Neural cell (in vitro differentiated cells): ENCODE data around the gene ASIC4. TPM values are rescaled to one million over a fixed set of nuclear protein-coding genes. Genes with fewer than 3 reads are reported as not detected.

Source experiments
- H2AFZ ChIP-seq: fragments of 200-600, 300-800 bp; sonication (generic), shearing (Covaris generic); 2 replicates; pipeline ENCODE4 v1.6.0; 2014; ENCODE audit warnings: low read depth, mild to moderate bottlenecking, antibody characterized with exemption, low read length, moderate library complexity
- H3F3A ChIP-seq: fragments of 200-600 bp; shearing (Covaris generic); 2 replicates; pipeline ENCODE4 v1.6.1; 2016; ENCODE audit warnings: mild to moderate bottlenecking, moderate library complexity, mixed read lengths, antibody characterized with exemption, low read length; ENCODE audit not compliant: insufficient read depth, poor library complexity, severe bottlenecking
- H3K27ac ChIP-seq: fragments of 200-600, 300-800 bp; sonication (generic), shearing (Covaris generic); 2 replicates; pipeline ENCODE4 v1.5.1; 2014; ENCODE audit warnings: mild to moderate bottlenecking, low read length, moderate library complexity
- H3K27me3 ChIP-seq: fragments of 300-800, 200-600 bp; sonication (generic), shearing (Covaris generic); 2 replicates; pipeline ENCODE4 v1.6.0; 2014; ENCODE audit warnings: mild to moderate bottlenecking, low read depth, low read length, moderate library complexity; ENCODE audit not compliant: insufficient read depth
- H3K36me3 ChIP-seq: fragments of 300-800, 200-600 bp; sonication (generic), shearing (Covaris generic); 2 replicates; pipeline ENCODE4 v1.5.1; 2014; ENCODE audit warnings: mild to moderate bottlenecking, antibody characterized with exemption, low read length, moderate library complexity; ENCODE audit not compliant: insufficient read depth
- H3K4me2 ChIP-seq: fragments of 300-800, 200-600 bp; sonication (generic), shearing (Covaris generic); 2 replicates; pipeline ENCODE4 v1.6.0; 2014; ENCODE audit warnings: mild to moderate bottlenecking, low read length
- H3K4me3 ChIP-seq: fragments of 300-800, 200-600 bp; sonication (generic), shearing (Covaris generic); 2 replicates; pipeline ENCODE4 v1.5.1; 2014; ENCODE audit warnings: mild to moderate bottlenecking, low read length, moderate library complexity
- H3K79me2 ChIP-seq: fragments of 200-600 bp; shearing (Covaris generic); replicated peaks from 2 replicates; pipeline ENCODE4 v1.6.0; 2014; ENCODE audit warnings: mild to moderate bottlenecking, low read length, moderate library complexity; ENCODE audit not compliant: insufficient read depth
- H3K9ac ChIP-seq: fragments of 300-800, 200-600 bp; sonication (generic), shearing (Covaris generic); 2 replicates; pipeline ENCODE4 v1.6.1; 2016; ENCODE audit warnings: mild to moderate bottlenecking, low read length, mixed read lengths
- H3K9me2 ChIP-seq: fragments of 200-600 bp; shearing (Covaris generic); 2 replicates; pipeline ENCODE4 v1.6.1; 2016; ENCODE audit warnings: mild to moderate bottlenecking, low read length, mixed read lengths; ENCODE audit not compliant: insufficient read depth
- H3K9me3 ChIP-seq: fragments of 200-600, 300-800 bp; sonication (generic), shearing (Covaris generic); 2 replicates; pipeline ENCODE4 v1.6.1; 2016; ENCODE audit warnings: mild to moderate bottlenecking, mixed run types, low read length, moderate library complexity, mixed read lengths
- H4K20me1 ChIP-seq: fragments of 200-600 bp; shearing (Covaris generic); 2 replicates; pipeline ENCODE4 v1.6.1; 2016; ENCODE audit warnings: mild to moderate bottlenecking, mixed run types; ENCODE audit not compliant: insufficient read depth
- CTCF ChIP-seq: fragments of 450-650 bp; IDR thresholded peaks from 2 replicates; pipeline ENCODE4 v1.5.1; 2014; ENCODE audit warnings: antibody characterized with exemption, mild to moderate bottlenecking, moderate library complexity; ENCODE audit not compliant: poor library complexity, severe bottlenecking
- EP300 ChIP-seq: fragments of 450-650 bp; conservative IDR thresholded peaks from 2 replicates; pipeline ENCODE4 v1.6.1; 2014; ENCODE audit warnings: antibody characterized with exemption, mild to moderate bottlenecking, moderate library complexity; ENCODE audit not compliant: poor library complexity, severe bottlenecking
- EZH2 ChIP-seq: fragments of 200-600, 300-800 bp; shearing (Covaris generic), sonication (generic); IDR thresholded peaks from 2 replicates; pipeline ENCODE4 v1.6.1; 2014; ENCODE audit warnings: antibody characterized with exemption, low read length, borderline replicate concordance, mild to moderate bottlenecking; ENCODE audit not compliant: insufficient read depth, poor library complexity, severe bottlenecking
- MXI1 ChIP-seq: fragments of 450-650 bp; conservative IDR thresholded peaks from 2 replicates; pipeline ENCODE4 v1.6.1; 2014; ENCODE audit warnings: antibody characterized with exemption, mild to moderate bottlenecking; ENCODE audit not compliant: poor library complexity, severe bottlenecking
- POLR2AphosphoS5 ChIP-seq: IDR thresholded peaks from 2 replicates; pipeline ENCODE4 v1.6.1; 2012
- RAD21 ChIP-seq: fragments of 450-650 bp; conservative IDR thresholded peaks from 2 replicates; pipeline ENCODE4 v1.6.1; 2014; ENCODE audit warnings: antibody characterized with exemption, mild to moderate bottlenecking, moderate library complexity
- SMC3 ChIP-seq: fragments of 450-650 bp; conservative IDR thresholded peaks from 2 replicates; pipeline ENCODE4 v1.6.1; 2014; ENCODE audit warnings: antibody characterized with exemption, mild to moderate bottlenecking, moderate library complexity; ENCODE audit not compliant: poor library complexity
- TAF1 ChIP-seq: IDR thresholded peaks from 2 replicates; pipeline ENCODE4 v1.6.1; 2012; ENCODE audit warnings: low read depth
- polyA plus RNA-seq: library from polyadenylated mRNA; depleted of rRNA; stranded (reverse); fragments of >200 nt; gene quantifications from 2 replicates; pipeline ENCODE4 v1.2.3, GENCODE V29; 2014
- TF ChIP-seq, protein P1 (sequence below): IDR thresholded peaks from 2 replicates; pipeline ENCODE4 v1.6.1; 2012; ENCODE audit warnings: borderline replicate concordance

Gene ASIC4
- polyA plus RNA-seq, 1 donor from 2014 or later = 2.7 TPM

GRCh38 chr2:219536967-219537366, 22.7 kb downstream of the ASIC4 start:
- Histone ChIP-seq H3K4me3 (no peak overlapping the region), H3F3A (no peaks in the 10 kb centered on the region), H2AFZ (no peak overlapping the region), H3K9ac (no peak overlapping the region), H3K9me2 (no peaks in the 10 kb centered on the region), H3K36me3 (peaks cover 5% of the 10 kb centered on the region), H4K20me1 (no peaks in the 10 kb centered on the region), H3K4me2 (no peak overlapping the region), H3K9me3 (no peaks in the 10 kb centered on the region), H3K79me2 (no peaks in the 10 kb centered on the region), H3K27me3 (no peaks in the 10 kb centered on the region), H3K27ac (no peak overlapping the region)
- no peak for TF ChIP-seq CTCF
- no peak for TF ChIP-seq EP300
- TF ChIP-seq MXI1 = no peak
- TF ChIP-seq RAD21 = no peak
- no peak for TF ChIP-seq POLR2AphosphoS5
- TF ChIP-seq, protein P1, sequence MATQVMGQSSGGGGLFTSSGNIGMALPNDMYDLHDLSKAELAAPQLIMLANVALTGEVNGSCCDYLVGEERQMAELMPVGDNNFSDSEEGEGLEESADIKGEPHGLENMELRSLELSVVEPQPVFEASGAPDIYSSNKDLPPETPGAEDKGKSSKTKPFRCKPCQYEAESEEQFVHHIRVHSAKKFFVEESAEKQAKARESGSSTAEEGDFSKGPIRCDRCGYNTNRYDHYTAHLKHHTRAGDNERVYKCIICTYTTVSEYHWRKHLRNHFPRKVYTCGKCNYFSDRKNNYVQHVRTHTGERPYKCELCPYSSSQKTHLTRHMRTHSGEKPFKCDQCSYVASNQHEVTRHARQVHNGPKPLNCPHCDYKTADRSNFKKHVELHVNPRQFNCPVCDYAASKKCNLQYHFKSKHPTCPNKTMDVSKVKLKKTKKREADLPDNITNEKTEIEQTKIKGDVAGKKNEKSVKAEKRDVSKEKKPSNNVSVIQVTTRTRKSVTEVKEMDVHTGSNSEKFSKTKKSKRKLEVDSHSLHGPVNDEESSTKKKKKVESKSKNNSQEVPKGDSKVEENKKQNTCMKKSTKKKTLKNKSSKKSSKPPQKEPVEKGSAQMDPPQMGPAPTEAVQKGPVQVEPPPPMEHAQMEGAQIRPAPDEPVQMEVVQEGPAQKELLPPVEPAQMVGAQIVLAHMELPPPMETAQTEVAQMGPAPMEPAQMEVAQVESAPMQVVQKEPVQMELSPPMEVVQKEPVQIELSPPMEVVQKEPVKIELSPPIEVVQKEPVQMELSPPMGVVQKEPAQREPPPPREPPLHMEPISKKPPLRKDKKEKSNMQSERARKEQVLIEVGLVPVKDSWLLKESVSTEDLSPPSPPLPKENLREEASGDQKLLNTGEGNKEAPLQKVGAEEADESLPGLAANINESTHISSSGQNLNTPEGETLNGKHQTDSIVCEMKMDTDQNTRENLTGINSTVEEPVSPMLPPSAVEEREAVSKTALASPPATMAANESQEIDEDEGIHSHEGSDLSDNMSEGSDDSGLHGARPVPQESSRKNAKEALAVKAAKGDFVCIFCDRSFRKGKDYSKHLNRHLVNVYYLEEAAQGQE = no peak
- TF ChIP-seq SMC3 = no peak
- no peak for TF ChIP-seq TAF1
- no peak for TF ChIP-seq EZH2

- no peak overlapping the region for H3K27ac ChIP-seq
- no peaks in the 10 kb centered on the region for H4K20me1 ChIP-seq
- H3K36me3 ChIP-seq = peaks cover 5% of the 10 kb centered on the region
These were observed 23.6 kb downstream of the ASIC4 start for GRCh38 chr2:219537657-219538488.

More at GRCh38 chr2:219537657-219538488, 23.6 kb downstream of the ASIC4 start:
- Histone ChIP-seq H3K79me2 (no peaks in the 10 kb centered on the region), H3K27me3 (no peaks in the 10 kb centered on the region), H2AFZ (no peak overlapping the region), H3K4me3 (no peak overlapping the region), H3K4me2 (no peak overlapping the region), H3K9ac (no peak overlapping the region), H3K9me2 (no peaks in the 10 kb centered on the region), H3F3A (no peaks in the 10 kb centered on the region), H3K9me3 (no peaks in the 10 kb centered on the region)
- no peak for TF ChIP-seq EZH2
- no peak for TF ChIP-seq EP300
- TF ChIP-seq CTCF = no peak
- no peak for TF ChIP-seq POLR2AphosphoS5
- TF ChIP-seq TAF1 = no peak
- TF ChIP-seq, protein P1 = no peak
- TF ChIP-seq RAD21 = no peak
- no peak for TF ChIP-seq SMC3
- TF ChIP-seq MXI1 = no peak
